NCI-H82 treated with DMSO at 0.1 percent for 48 hours (cell line): ENCODE measurements around the gene LMTK2.
"Not testable (repeated sequence)": the region's sequence is repeated elsewhere in the genome, so short reads cannot be mapped to it uniquely, and the experiment has no call there.

Source experiments
- DNase-seq: peaks from one replicate; lab custom pipeline; 2025; ENCODE audit not compliant: unreplicated experiment; lab: John Stamatoyannopoulos, UW

Gene LMTK2

DNA sequence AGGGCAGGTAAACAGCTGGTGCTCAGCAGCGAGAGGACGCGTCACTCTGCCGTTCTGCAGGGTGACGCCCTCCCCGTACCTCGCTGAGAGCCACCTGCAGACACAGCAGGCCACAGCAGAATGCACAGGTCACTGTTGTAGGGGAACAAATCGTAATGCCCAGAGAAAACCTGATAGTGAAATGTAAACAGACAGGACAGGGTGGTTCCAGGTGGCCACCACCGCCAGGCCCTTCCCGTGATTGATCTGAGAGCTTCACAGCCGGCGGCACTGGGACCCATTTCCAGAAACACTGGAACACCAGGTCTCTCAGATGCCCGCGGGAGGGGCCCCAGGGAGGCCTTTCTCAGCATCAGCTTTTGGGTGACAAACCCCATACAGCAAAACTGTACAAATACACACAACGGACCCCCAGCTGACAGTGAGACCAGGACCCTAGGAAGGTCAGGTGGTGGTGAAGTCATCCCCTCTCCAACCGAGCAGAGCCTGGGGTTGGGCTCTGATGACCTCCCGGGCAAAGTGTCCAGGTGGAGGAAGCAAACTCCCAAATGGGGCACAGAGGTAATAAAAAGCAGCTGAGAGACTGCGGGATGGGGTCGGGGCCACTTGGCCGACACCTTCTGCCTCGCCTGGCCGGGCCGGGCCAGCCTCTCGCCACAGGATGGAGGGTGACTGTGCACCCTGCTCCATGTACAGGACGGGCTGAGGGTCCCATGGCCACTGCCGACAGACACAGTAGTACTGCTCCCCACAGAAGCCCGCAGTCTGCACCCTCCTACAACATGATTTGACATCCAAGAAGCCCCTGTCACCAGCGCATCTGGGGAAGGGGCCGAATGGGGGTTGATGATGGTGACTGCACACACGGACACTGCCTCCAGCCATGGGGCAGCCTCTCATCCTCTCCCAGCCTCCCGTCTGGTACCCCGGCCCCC is 109.2 kb downstream of the LMTK2 start:
- no peak for DNase-seq

DNA sequence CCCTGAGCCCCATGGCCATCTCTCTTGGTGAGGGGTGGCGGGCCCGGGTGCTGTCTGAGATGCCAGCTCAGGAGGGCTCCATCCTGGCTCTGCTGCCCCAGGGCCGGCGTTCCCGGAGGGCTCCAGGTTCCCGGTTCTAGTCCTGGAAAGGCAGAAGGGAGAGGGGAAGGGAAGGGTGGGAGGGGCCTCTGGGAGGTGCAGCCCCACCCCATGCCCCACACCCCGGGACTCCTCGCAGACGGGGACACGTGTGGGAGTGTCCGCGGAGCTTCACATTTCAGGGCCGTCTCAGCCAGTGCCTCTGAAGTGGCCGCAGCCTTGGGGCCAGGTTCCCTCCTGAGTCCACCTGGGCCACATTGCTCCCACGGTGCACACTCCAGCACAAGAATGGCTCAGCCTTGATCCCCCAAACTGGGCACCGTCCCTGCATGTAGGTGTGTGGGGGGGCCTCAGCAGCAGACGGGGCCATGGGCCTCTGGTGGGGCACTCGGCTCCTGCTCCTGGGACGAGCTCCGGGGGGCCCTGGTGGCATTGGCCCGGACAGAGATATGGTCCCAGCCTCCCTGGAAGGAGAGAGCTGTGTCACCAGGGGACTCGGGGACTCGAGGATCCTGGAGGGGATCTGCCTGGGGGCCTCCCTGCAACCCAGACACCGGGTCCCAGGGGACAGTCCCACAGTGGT is 110.4 kb downstream of the LMTK2 start:
- no peak for DNase-seq

DNA sequence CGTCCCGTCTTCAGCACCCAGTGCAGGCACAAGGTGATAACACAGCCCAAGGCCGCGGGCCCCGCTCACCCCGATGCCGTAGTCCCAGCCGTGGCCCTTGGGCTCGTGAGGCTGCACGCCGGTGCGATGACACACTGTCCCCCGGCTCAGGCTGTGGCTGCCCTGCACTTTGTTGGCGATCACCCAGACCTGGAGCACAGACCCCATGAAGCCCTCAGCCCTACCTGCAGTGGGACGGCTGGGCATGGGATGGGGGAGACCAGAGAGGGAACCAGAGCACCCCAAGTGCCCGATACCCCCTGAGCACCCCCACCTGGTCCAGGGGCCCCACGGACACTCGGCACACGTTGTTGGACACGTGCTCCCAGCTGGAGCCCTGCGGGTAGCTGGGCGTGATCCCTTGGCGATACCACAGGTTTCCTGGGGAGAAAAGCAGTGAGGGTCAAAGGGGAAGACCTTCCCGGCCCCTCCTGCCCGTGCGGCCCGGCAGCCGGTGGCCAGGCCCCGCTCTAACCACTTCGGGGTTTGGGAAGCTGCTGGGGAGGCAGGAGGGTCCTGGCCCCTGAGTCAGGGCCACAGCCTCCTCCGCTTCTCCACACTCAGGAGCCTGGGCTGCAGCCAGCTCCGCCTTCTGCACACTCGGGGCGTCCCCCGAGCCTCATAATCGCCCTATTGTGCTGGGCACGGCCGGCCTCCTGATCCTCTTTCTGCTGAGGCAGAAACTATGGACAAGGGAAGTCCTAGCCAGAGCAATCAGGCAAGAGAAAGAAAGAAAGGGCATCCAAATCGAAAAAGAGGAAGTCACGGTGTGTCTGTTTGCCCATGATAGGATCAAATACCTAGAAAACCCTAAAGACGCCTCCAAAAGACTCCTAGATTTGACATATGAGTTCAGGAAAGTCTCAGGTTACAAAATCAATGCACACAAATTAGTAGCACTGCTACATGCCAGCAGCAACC is 111.2 kb downstream of the LMTK2 start:
- DNase-seq: no peak

DNA sequence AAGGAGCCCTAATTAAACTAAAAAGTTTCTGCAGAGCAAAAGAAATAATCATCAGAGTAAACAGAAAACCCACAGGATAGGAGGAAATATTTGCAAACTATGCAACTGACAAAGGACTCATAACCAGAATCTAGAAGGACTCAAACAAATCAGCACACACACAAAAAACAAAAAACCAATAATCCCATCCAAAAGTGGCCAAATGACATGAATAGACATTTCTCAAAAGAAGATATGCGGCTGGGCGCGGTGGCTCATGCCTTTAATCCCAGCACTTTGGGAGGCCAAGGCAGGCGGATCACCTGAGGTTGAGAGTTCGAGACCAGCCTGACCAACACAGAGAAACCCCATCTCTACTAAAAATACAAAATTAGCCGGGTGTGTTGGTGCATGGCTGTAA is 112.7 kb downstream of the LMTK2 start:
- not testable (repeated sequence) for DNase-seq

DNA sequence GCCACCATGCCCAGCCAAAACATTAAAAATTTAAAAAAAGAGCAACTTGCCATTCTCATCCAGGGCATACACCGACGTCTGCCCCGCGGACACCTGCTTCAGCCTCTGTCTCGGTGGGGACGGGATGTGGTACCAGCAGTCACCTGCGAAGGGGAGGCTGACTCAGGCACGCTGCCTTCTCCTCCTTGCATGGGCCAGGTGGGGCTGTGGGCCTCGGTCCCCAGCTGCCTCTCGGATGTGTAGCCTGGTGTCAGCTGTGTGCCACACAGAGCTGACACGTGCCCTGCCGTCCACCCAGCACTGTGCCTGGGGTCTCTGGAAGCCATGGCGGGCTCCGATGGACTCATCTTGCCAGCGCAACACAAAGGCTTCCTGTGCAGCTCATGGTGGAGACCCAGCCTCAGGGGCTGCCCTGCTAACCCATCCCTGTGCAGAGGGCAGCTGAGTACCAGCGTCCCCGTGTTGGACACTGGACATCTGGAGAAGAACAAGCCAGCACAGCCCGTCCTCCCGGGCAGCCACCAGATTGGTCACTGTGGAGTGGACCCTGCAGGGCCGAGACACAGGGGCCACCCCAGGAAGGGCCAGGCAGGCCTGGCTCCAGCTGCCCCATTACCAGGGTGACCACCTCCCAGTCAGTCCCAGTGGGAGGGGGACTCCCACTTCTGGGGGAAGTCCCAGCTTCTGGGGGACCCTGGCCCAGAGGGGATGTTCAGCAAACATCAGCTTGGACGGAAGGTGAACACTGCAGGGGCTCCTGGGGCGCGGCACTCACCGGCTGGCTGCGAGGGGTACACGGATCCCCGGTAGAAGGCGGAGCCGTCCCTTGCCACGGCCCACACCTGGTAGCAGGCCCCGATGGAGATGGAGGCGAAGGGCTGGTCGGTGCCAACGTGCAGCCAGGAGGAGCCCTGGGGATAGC is 115.2 kb downstream of the LMTK2 start:
- DNase-seq: no peak

DNA sequence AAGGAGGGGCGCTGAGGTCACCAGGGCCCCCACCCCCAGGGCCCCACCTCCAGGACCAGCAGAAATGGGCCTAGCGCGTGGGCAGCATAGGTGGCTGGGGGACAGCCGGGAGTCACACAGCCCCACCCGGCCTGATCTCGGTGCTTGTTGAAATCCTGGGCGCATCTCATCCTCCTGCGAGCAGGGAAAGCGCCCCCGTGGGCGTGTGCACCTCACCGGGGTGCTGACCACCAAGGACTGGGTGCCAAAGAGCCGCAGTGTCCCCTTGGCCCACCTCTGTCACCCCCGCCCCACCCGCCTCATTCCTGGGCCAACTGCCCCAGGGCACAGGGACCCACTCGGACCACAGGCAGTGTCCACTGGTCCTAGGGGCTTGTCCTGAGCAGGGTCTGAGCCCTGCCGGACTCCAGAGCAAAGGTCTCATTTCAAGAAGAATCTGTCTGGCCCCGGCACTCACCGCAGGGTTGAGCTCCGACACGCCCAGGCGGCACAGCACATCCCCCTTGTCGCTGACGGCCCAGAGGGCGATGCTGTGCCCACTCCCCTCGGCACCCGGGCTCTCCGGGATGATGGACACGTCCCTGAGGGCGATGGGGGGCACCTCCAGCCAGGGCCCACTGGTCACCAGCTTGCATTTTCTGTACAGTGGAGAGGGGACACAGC is 116.0 kb downstream of the LMTK2 start:
- DNase-seq: no peak

DNA sequence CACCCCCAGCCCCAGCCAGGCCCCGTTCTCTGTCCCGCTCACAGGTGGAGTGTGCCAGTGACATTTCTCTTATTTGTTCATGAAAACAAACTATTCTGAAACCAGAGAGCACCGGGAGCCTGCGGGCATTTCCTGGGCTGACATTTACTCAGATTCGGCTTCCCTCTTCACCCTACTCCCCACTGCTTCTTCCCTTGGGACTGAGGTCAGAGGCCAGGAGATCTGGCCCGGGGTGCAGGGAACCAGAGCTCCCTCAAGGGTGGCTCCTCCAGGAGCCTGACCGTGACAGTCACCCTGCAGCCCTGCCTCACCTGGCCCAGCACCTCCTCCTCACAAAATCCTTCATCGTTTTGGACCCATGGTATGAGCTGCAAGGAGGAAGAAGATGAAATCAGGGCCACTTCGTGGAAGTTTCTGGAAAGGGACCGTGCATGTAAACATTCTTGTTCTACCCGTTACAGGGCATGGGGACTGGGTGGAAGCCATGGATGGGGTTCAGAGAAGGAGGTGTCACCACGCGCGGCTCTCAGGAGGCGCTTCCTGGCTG is 116.8 kb downstream of the LMTK2 start:
- no peak for DNase-seq

DNA sequence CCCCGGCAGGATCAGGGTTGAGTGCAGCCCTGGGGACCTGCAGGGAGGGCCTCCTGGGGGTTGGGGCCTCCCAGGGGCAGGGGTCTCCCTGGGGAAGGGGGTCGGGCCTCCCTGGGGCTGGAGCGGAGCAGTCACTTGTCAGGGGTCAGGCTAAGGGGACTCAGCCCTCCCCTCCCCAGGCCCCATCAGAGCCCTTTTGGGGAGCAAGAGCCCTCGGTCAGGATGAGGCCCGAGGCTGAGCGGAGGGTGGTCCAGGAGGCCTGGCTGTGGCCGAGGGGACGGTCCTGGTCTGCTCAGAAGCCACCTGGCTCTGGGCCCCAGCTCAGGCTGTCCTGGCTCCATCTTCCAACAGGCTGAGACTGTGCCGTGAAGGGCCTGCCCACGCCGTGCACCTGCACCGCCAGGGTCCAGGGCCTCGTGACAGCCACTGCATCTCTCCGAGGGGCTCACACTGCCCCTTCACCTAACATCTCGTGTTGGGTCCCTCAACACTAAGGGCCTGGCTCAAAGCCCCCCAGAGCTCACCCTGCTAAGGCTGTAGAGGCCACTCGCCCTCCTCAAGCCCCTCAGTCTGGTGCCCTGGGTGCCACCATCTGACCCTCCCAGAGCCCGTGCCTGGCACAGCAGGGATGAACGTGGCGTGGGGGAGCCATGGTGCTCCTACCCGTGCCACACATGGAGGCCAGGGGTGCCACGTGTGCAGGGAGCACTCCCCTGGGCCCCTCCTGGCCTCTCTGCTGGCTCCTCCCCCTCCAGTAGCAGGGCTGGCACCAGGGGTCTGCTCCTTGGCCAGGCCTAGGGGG is 117.4 kb downstream of the LMTK2 start:
- no peak for DNase-seq

DNA sequence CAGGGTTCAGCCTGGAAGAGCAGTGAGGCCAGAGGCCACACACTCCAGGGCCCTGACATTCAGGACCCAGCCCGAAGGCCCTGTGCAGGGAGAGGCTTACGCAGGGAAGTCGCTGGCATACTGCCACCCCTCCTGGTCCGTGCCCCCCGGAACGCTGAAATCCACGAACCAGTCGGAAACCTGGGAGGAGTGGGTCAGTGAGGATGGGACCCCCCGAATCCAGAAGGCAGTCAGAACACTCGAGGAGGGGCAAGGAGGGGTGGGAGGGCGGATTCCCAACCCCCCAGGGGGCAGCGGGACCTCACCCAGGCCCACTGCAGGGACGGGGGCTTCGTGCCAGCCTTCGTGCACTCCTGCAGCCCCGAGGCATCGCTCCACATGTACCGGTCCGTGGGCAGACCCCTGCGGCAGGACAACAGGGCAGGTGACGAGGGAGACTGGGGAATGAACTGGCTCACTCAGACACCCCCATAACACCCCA is 118.1 kb downstream of the LMTK2 start:
- no peak for DNase-seq

DNA sequence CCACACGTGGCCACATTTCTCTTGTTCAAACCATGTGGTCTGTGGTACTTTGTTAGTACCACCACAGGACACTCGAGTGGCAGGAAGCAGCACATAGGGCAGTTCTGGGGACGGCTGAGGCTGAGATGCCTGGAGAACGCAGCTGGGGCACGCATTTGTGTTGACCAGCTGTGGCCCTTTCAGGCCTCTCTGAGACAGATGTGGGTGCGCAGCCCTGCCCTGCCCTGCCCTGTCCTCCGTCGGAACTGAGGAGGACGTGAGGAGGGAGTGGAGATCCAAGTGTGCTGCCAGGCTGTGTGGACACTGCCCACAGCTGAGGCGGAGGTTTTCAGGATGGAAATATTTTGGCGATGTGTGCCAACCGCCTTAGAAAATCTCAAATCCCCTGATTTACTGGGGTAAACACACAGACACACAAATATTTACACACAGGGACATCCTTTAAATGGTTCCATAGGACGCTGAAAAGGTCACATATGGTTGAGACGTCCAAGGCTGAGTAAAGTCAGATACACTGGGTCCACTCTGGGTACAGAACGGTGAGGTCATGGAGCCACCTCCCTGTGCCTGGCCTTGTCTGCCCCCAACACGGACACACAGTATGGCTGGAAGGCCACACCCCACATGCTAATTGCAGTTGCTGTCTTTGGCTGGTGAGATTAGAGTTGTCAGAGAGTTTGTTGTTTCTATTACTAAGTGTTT is 119.4 kb downstream of the LMTK2 start:
- no peak for DNase-seq

DNA sequence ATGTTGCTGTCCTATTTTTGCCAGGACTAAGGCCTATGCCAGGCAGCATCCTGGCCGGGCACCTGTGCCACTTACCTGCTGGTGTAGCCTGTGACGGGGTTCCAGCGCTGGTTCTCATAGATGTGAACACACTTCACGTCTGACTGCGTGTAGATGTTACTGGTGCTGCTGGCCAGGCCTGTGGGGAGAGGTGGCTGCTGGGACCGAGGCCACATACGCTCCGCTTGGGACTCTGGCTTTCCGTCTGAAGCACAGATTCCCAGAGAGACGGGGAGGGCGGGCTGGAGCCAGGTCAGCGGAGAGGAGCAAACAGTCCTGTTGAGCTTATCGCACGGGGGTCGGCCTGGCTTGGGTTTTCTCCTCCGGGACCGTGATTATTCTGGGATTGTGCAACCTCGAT is 121.3 kb downstream of the LMTK2 start:
- DNase-seq: no peak

DNA sequence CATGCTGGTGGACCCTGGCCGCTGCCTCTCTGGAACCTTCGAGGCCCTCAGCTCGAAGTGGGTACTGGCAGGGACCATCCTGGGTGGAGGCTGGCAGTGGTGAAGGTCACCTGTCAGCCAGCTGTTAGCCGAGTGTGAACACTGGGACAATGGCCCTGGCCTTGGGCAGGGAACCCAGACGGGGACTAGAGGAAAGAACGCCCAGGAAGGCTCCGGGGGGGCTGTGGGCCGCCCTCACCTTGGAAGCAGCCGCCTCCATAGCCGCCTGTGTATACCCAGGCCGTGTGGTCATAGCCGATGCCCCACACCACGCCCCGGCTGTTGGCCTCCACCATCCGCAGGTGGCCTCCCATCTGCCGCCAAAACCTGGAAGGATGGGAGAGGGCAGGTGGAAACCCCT is 122.1 kb downstream of the LMTK2 start:
- no peak for DNase-seq

DNA sequence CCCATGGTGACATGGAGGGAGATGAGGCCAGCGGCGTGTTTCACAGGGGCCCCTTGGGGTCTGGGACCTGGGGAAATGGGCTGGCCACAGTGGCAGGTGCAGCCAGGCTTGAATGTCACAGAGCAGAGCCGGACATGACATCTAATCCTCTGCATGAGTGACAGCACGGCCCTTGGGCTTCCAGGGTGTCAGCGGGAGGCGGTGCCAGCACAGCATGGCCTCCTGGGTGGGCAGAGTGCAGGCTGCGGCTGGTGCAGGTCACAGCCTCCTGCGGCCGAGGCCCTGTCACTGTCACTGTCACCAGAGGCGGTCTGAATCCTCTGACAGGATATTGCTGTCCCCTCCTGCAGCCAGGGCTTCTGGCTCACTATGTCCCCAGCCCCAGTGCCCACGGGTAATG is 122.8 kb downstream of the LMTK2 start:
- DNase-seq: no peak

DNA sequence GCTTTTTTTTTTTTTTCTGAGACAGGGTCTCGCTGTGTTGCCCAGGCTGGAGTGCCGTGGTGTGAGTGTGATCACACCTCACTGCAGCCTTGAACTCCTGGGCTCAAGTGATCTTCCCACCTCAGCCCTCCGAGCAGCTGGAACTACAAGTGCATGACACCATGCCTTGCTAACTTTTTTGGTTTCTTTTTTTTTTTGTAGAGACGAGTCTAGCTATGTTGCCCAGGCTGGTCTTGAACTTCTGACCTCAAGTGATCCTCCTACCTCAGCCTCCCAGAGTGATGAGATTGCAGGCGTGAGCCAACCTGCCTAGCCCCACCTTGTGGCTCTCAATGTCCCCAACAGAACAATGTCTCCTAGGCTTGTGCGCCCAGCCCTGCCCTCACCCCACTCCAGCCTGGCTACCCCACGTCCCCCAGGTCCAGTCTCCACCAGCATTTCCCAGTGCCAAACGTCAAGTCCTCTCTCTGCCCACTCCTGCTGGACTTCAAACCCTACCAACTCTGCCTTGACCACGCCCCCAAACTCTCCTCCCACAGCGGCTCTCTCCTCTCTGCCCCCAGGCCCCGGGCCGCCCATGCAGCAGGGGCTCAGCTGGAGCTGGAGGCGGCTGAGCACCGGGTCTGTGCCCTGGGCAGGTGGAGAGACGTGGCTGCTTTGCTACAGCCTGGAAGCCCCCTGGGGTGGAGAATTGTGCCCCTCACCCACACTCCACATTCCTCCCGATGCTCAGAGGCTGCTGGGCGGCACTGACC is 123.5 kb downstream of the LMTK2 start:
- DNase-seq: no peak

DNA sequence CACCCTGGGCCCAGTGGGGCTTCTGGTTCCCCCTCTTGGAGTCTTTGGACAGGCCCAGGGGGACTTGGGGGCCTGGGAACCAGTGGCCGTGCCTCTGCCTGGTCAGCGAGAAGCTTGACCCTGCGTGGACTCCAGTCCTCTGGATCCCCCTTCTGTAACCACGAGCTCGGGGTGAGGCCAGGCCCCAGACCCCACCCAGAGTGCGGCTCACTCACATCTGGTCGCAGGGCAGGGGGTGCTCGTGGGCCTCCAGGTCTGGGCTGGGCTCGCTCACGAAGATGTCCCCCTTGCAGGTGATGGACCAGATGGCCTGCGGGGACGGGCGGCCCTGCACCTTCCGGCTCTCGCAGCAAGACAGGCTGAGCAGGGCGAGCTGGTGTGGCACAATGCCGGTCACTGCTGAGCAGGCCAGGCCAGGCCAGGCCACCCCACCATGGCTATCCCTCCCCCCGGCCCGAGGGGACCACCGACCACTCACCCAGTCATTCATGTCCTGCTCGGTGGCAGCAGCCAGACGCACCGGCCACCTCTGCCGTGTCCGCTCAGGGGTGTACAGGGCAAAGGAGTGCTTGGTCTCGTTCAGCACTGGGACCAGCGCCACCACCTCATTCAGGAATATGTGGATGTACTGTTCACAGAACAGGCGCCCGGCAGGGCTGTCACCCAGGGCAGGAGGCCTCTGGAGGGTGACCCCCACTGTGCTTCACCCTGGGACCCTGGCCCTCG is 124.2 kb downstream of the LMTK2 start:
- DNase-seq: no peak

DNA sequence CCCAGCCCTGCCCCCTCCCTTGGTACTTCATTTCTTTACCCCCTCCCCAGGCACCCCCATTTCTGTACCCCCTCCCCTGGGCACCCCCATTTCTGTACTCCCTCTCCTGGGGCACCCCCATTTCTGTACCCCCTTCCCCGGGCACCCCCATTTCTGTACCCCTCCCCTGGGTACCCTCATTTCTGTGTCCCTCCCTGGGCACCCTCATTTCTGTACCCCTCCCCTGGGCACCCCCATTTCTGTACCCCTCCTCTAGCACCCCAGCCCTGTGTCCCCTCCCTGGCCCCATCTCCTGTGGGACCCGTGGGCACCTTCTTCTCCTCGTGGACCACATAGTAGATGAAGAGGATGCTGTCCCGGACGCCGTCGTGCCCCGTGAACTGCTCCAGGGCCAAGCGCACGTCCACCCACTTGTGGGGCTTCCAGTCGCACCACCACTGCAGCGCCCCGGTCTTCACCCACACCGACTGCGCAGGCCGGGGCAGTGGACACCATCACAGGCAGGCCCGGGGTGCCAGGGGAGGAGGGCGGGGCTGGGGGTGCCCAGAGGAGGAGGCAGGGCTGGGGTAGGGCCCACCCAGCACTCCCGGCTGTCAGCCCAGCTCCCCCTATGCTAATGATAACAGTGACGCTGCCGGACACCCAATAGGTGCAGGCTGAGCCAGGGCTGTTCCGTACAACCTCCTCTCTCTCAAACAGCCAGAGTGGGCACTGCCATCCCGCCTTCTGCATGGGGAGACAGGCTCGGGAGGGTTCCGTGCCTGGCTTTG is 125.0 kb downstream of the LMTK2 start:
- DNase-seq: no peak
